AG09309 (cell line): ENCODE data around the gene TMEM62.

Experiments used
- DNase-seq: peaks from one replicate; pipeline ENCODE4 v3.0.0-alpha.2; 2010; ENCODE audit warnings: low read depth
- H3K4me3 ChIP-seq: 2 replicates; pipeline ENCODE4 v1.5.1; 2011; ENCODE audit warnings: mild to moderate bottlenecking, low read depth, low read length, moderate library complexity; ENCODE audit not compliant: control insufficient read depth
- CTCF ChIP-seq: IDR thresholded peaks from 2 replicates; pipeline ENCODE4 v1.5.1; 2011; ENCODE audit warnings: mild to moderate bottlenecking, low read depth, low read length, inconsistent platforms; ENCODE audit not compliant: insufficient read depth, control insufficient read depth; ENCODE audit errors: missing control alignments

TMEM62 gene

GRCh38 chr15:43128980-43129335 is 4.4 kb upstream of the TMEM62 start:
- no peak for DNase-seq
- no peak overlapping the region for H3K4me3 ChIP-seq
- no peak for TF ChIP-seq CTCF

GRCh38 chr15:43132830-43133429 is 456 bp upstream of the TMEM62 start:
- DNase-seq: no peak
- peak overlapping the region; percentile 72 for H3K4me3 ChIP-seq
- no peak for TF ChIP-seq CTCF

GRCh38 chr15:43134157-43134635 is 810 bp downstream of the TMEM62 start:
- TF ChIP-seq CTCF: no peak
- no peak for DNase-seq
- peak overlapping the region; percentile 72 for H3K4me3 ChIP-seq

GRCh38 chr15:43135351-43135750 is 2.0 kb downstream of the TMEM62 start:
- DNase-seq: no peak
- no peak for TF ChIP-seq CTCF
- H3K4me3 ChIP-seq: no peak overlapping the region

- no peak for TF ChIP-seq CTCF
- H3K4me3 ChIP-seq: no peak overlapping the region
- no peak for DNase-seq
These were observed 10.0 kb downstream of the TMEM62 start for GRCh38 chr15:43143203-43143941.

GRCh38 chr15:43144512-43144911 is 11.1 kb downstream of the TMEM62 start:
- no peak for TF ChIP-seq CTCF
- no peak for DNase-seq
- H3K4me3 ChIP-seq: no peak overlapping the region
